ENCODE results near the gene GAA.

DNA sequence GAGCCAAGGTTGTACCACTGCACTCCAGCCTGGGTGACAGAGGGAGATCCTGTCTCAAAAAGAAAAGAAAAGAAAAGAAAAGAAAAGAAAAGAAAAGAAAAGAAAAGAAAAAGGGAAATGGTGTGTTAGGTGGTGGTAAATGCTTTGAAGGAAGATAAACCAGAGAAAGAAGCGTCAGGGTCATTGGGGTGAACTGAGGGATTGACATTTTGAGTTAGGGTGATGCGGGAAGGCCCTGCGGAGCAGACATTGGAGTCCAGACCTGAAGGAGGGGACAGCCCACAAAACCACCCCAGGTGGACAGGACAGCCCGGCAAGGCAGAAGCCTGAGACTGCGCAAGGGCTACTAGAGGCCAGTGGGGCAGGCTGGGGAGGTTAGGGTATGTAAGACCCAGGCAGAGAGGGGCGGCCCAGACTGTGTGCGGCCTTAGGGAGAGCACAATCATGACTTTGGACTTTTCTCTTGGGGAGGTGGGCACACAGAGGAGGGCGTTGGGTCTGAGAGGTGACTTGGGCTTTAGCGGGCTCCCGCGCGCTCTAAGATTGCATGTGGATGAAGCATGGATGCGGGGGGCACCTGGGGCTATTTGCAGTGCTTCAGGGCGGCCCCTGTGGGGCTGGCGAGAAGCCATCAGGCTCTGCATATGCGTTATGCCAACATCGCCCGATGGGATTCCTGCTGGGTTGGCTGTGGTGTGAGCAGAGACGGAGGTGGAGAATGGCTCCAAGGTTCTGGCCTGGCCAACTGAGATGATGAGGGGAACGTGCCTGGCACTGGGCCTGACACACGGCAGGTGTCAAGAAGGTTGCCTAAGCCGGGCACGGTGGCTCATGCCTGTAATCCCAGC lies 3.3 kb upstream of the GAA start:
- TF ChIP-seq, protein P1, sequence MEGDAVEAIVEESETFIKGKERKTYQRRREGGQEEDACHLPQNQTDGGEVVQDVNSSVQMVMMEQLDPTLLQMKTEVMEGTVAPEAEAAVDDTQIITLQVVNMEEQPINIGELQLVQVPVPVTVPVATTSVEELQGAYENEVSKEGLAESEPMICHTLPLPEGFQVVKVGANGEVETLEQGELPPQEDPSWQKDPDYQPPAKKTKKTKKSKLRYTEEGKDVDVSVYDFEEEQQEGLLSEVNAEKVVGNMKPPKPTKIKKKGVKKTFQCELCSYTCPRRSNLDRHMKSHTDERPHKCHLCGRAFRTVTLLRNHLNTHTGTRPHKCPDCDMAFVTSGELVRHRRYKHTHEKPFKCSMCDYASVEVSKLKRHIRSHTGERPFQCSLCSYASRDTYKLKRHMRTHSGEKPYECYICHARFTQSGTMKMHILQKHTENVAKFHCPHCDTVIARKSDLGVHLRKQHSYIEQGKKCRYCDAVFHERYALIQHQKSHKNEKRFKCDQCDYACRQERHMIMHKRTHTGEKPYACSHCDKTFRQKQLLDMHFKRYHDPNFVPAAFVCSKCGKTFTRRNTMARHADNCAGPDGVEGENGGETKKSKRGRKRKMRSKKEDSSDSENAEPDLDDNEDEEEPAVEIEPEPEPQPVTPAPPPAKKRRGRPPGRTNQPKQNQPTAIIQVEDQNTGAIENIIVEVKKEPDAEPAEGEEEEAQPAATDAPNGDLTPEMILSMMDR (IDR thresholded peaks at IDR 0.05): no peak
- no peak for TF ChIP-seq EP300 (IDR thresholded peaks at IDR 0.05)
